ENCODE measurements around the gene ABCA7.

The ABCA7 gene

DNA sequence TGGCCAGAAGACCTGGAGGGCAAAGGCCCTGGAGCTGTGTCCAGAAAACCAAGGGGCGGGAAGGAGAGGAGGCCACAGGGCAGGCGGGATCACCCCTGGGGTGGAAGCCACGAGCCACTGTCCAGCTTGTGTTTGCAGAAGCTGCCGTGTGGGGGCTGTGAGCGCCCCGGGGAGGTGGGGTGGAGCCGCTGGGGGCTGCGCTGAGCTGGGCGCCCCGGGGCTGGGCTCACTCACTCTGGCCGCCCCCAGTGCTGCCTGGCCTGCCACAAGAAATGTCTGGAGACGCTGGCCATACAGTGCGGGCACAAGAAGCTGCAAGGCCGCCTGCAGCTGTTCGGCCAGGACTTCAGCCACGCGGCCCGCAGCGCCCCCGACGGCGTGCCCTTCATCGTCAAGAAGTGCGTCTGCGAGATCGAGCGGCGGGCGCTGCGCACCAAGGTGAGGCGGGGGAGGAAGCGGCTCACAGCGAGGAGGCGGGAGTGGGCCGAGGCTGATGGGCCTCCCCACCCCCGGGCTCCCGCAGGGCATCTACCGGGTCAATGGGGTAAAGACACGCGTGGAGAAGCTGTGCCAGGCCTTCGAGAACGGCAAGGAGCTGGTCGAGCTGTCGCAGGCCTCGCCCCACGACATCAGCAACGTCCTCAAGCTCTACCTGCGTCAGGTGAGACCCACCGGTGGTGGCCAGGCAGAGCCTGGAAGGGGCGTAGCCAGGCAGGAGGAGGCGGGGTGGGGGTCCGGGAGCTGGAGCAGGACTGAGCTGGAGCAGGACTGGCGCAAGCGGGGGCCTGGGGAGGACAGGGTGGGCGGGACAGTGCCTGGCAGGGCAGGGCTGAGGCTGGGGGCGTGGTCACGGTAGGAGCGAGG is 41.6 kb downstream of the ABCA7 start:
- Histone ChIP-seq H3K9me3 (replicated peaks; ENCODE audit: insufficient read depth, low read length) (no peaks in the 10 kb centered on the region), H3K36me3 (replicated peaks; ENCODE audit: insufficient read depth, low read length) (peaks cover 34% of the 10 kb centered on the region), H3K9me2 (replicated peaks; ENCODE audit: insufficient read depth, low read length) (no peaks in the 10 kb centered on the region), H3F3A (ENCODE audit: insufficient read depth, low read length) (peaks cover 39% of the 10 kb centered on the region), H3K4me1 (ENCODE audit: low read length) (peaks cover 11% of the 10 kb centered on the region), H3K4me2 (ENCODE audit: low read depth, low read length) (no peak overlapping the region), H3K27me3 (replicated peaks; ENCODE audit: insufficient read depth, low read length) (no peaks in the 10 kb centered on the region), H3K27ac (ENCODE audit: low read length) (no peak overlapping the region), H4K20me1 (ENCODE audit: insufficient read depth, low read length) (0 out of 2 replicates have a peak, but pooled peaks cover 4% of the 10 kb centered on the region), H3K9ac (ENCODE audit: low read length) (no peak overlapping the region), H3K4me3 (ENCODE audit: low read length) (no peak overlapping the region), H2AFZ (ENCODE audit: low read length) (no peak overlapping the region), H3K79me2 (ENCODE audit: low read length) (peaks cover 66% of the 10 kb centered on the region)
- DNase-seq, result no peak
- TF ChIP-seq, protein P1, sequence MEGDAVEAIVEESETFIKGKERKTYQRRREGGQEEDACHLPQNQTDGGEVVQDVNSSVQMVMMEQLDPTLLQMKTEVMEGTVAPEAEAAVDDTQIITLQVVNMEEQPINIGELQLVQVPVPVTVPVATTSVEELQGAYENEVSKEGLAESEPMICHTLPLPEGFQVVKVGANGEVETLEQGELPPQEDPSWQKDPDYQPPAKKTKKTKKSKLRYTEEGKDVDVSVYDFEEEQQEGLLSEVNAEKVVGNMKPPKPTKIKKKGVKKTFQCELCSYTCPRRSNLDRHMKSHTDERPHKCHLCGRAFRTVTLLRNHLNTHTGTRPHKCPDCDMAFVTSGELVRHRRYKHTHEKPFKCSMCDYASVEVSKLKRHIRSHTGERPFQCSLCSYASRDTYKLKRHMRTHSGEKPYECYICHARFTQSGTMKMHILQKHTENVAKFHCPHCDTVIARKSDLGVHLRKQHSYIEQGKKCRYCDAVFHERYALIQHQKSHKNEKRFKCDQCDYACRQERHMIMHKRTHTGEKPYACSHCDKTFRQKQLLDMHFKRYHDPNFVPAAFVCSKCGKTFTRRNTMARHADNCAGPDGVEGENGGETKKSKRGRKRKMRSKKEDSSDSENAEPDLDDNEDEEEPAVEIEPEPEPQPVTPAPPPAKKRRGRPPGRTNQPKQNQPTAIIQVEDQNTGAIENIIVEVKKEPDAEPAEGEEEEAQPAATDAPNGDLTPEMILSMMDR (IDR thresholded peaks at IDR 0.05; ENCODE audit: low read length), result no peak
- TF ChIP-seq EZH2phosphoT487 (IDR thresholded peaks at IDR 0.05; ENCODE audit: low read length) (no peak), EZH2 (optimal IDR thresholded peaks at IDR 0.05; ENCODE audit: low read depth, low read length) (no peak)

DNA sequence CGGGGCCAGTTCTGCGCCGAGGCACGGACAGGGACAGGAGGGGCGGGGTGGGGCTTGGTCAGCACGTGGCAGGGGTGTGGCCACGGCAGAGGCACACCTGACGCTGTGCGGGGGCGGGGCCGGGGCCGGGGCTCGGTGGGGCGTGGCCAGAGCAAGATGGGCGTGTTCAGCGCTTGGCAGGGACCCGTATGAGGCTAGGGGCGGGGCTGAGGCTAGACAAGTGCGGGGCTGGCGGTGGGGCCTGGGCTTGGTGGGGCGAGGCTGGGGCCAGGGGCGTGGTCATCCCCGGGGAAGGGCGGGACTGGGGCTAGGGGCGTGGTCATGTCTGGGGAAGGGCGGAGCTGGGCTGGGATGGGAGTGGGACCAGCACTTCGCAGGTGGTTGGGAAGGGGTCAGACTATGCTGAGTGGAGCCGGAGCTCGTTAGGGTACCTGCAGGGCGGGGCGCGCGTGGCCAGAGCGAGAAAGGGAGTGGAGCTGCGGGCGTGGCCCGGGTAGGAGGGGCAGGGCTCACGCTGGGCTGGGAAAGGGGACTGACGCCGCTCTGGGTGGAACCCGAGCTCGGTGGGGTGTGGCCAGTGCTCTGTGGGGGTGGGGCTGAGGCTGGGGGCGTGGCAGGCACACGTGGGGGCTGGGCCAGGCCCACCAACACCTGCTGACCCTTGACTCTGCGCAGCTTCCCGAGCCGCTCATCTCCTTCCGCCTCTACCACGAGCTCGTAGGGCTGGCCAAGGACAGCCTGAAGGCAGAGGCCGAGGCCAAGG is 42.4 kb downstream of the ABCA7 start:
- Histone ChIP-seq H3K27me3 (replicated peaks; ENCODE audit: insufficient read depth, low read length) (no peaks in the 10 kb centered on the region), H3K9me2 (replicated peaks; ENCODE audit: insufficient read depth, low read length) (no peaks in the 10 kb centered on the region), H4K20me1 (ENCODE audit: insufficient read depth, low read length) (0 out of 2 replicates have a peak, but pooled peaks cover 4% of the 10 kb centered on the region), H3K27ac (ENCODE audit: low read length) (no peak overlapping the region), H3K4me2 (ENCODE audit: low read depth, low read length) (no peak overlapping the region), H3K4me3 (ENCODE audit: low read length) (no peak overlapping the region), H3K9ac (ENCODE audit: low read length) (no peak overlapping the region), H3K4me1 (ENCODE audit: low read length) (peaks cover 5% of the 10 kb centered on the region), H3K79me2 (ENCODE audit: low read length) (peaks cover 67% of the 10 kb centered on the region), H3K36me3 (replicated peaks; ENCODE audit: insufficient read depth, low read length) (peaks cover 34% of the 10 kb centered on the region), H3K9me3 (replicated peaks; ENCODE audit: insufficient read depth, low read length) (no peaks in the 10 kb centered on the region), H3F3A (ENCODE audit: insufficient read depth, low read length) (peaks cover 37% of the 10 kb centered on the region), H2AFZ (ENCODE audit: low read length) (no peak overlapping the region)
- DNase-seq, result no peak
- no peak for TF ChIP-seq EZH2 (optimal IDR thresholded peaks at IDR 0.05; ENCODE audit: low read depth, low read length)
- TF ChIP-seq EZH2phosphoT487 (IDR thresholded peaks at IDR 0.05; ENCODE audit: low read length), result no peak
- TF ChIP-seq, protein P1 (IDR thresholded peaks at IDR 0.05; ENCODE audit: low read length), result no peak

DNA sequence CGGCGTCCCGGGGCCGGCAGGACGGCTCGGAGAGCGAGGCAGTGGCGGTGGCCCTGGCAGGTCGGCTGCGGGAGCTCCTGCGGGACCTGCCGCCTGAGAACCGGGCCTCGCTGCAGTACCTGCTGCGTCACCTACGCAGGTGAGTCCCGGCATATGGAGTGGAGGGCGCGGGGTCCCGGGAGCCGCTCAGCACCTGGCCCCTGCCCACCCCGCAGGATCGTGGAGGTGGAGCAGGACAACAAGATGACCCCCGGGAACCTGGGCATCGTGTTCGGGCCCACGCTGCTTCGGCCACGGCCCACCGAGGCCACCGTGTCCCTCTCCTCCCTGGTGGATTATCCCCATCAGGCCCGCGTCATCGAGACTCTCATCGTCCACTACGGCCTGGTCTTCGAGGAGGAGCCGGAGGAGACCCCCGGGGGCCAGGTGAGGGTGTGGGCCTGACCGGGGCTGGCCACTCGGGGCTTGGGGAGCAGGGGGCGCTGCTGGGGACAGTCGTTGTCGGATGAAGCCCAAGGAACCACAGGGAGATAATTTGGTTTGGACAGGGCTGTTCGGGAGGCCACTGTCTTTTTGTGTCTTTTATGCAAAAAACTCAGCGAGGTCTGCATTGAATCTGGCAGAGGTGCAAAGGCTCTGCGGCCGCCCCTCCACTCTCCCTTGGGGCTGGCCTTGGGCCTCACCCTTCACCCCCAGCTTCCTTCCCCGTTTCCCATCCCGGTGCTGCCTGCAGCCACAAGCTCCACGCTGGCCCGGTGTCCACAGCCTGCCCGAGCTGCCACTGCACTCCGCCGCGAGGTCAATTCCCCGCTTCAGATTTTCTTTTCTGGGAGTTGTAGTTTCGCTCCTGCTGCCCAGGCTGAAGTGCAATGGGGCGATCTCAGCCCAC is 43.3 kb downstream of the ABCA7 start:
- Histone ChIP-seq H3K9me2 (replicated peaks; ENCODE audit: insufficient read depth, low read length) (no peaks in the 10 kb centered on the region), H3K27ac (ENCODE audit: low read length) (no peak overlapping the region), H3K36me3 (replicated peaks; ENCODE audit: insufficient read depth, low read length) (peaks cover 34% of the 10 kb centered on the region), H3K79me2 (ENCODE audit: low read length) (peaks cover 60% of the 10 kb centered on the region), H3K4me2 (ENCODE audit: low read depth, low read length) (no peak overlapping the region), H3F3A (ENCODE audit: insufficient read depth, low read length) (peaks cover 45% of the 10 kb centered on the region), H2AFZ (ENCODE audit: low read length) (no peak overlapping the region), H3K9ac (ENCODE audit: low read length) (no peak overlapping the region), H3K27me3 (replicated peaks; ENCODE audit: insufficient read depth, low read length) (no peaks in the 10 kb centered on the region), H3K9me3 (replicated peaks; ENCODE audit: insufficient read depth, low read length) (no peaks in the 10 kb centered on the region), H4K20me1 (ENCODE audit: insufficient read depth, low read length) (0 out of 2 replicates have a peak, but pooled peaks cover 6% of the 10 kb centered on the region), H3K4me3 (ENCODE audit: low read length) (no peak overlapping the region), H3K4me1 (ENCODE audit: low read length) (peaks cover 6% of the 10 kb centered on the region; the same call in 1 of the 2 replicates)
- no peak for TF ChIP-seq EZH2 (optimal IDR thresholded peaks at IDR 0.05; ENCODE audit: low read depth, low read length)
- TF ChIP-seq EZH2phosphoT487 (IDR thresholded peaks at IDR 0.05; ENCODE audit: low read length), result no peak
- TF ChIP-seq, protein P1 (IDR thresholded peaks at IDR 0.05; ENCODE audit: low read length), result no peak
- no peak for DNase-seq
